SKM-1 treated with dmso at 0.1 percent for 144 hours (cell line): ENCODE measurements around the gene TRAPPC4.
"Not testable (repeated sequence)": the region's sequence is repeated elsewhere in the genome, so short reads cannot be mapped to it uniquely, and the experiment has no call there.

Experiments
- DNase-seq: peaks from one replicate; lab custom pipeline; 2025; ENCODE audit not compliant: unreplicated experiment; lab: John Stamatoyannopoulos, UW

TRAPPC4 gene

DNA sequence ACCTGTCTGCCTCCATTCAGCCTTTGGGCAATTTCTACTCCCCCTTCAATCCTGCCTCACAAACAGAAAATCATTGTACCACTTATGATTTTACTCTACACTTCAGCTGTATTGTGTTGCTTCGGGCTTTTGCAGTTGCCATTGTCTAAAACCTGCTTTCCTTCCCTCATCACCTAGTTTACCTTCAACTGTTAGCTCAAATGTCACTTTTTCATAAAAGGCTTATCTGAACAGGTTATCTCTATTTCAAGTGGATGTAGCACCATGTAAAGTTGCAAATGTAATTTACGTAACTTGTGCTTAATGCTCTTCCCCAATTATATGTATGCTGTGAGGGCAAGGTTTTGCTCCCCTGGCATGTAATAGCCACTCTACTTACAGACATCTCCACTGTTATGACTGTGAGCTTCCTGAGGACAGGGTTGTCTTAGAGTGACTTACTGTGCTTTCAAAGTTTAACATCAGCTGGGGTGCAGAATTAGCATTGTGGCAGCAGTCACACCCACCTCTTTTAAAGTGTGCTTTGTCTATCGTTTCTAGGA is 5.9 kb upstream of the TRAPPC4 start:
- DNase-seq = no peak

DNA sequence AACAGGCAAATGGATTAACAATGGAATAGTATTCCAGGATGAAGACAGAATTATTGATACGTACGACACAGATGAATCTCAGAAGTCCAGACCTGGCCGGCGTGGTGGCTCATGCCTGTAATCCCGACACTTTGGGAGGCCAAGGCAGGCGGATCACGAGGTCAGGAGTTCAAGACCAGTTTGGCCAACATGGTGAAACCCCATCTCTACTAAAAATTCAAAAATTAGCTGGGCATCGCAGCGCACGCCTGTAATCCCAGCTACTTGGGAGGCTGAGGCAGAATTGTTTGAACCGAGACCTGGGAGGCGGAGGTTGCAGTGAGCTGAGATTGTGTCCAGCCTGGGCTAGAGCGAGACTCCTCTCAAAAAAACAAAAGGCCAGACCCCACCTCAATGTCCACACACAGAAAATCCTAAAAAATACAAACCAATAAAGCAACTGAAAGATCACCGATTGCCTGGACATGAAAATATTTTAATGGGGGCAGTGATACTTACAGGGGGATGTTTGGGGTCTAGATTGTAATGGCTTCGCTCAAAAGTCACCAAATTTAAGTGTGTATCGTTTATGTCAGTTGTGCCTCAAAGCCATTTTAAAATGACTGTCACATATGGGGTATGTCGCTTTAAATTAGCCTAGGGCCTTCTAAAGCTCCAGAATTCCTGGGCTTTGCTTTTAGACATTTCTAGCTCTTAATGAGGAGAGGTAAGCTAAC is 4.2 kb upstream of the TRAPPC4 start:
- no peak for DNase-seq

DNA sequence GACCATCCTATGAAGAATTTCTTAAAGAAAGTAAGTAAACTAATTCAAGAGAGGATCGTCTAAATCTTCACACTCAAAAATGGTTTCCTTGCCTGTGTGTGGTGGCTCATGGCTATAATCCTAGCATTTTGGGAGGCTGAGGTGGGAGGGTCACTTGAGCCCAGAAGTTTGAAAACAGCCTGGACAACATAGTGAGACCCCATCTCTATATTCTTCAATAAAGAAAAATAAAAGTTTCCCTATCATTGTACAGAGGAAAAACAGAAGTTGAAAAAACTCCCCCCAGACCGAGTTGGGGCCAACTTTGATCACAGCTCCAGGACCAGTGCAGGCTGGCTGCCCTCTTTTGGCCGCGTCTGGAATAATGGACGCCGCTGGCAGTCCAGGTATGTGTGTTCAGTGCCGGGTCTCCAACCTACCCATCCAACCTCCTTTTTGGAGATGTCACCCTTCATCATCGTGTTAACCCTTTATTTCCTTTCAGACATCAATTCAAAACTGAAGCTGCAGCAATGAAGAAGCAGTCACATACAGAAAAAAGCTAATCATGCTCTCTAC is 3.4 kb upstream of the TRAPPC4 start:
- DNase-seq = no peak

DNA sequence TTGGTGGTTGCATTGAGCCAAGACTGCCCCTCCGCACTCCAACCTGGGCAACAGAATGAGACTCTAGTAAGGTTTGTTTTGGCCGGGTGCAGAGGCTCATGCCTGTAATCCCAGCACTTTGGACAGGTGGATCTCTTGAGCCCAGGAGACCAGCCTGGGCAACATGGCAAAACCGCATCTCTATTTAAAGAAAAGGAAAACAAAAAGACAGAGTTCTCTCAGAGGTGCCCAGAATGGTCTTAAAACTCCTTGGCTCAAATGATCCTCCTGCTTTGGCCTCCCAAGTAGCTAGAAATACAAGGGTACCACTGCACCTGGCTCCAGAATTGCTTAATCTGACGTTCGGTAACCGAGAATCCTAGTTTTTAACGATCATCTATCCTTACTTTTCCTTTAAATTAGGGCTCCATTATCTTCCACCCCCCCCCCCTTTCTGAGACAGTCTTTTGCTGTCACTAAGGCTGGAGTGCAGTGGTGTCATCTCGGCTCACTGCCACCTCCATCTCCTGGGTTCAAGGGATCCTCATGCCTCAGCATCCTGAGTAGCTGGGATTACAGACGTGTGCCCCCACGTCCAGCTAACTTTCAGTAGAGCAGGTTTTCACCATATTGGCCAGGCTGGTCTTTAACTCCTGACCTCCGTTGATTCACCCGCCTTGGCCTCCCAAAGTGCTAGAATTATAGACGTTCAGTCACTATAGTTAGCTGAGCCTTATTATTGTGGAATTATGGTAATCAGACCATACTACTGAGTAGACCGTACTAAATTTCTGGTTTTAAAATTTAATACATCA is 2.2 kb upstream of the TRAPPC4 start:
- no peak for DNase-seq

DNA sequence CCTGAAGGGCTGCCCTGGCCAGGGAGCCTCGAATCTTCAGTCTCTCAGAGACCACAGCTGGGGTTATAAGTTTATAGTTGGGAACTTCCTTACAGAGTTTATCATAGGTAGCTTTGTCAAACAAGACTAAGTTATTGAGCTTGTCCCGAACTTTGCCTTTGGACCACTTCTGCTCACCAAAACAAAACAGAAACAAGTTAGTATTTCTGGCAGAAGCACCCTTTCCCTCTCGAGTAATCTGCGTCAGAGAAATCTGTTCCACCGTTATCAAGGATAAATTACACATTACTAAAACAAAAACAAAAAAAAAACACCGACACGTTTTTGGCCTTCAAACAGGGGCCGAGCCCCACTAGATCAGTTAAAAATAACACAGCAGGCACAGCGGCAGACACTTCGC is 1.2 kb upstream of the TRAPPC4 start:
- DNase-seq = not testable (repeated sequence)

DNA sequence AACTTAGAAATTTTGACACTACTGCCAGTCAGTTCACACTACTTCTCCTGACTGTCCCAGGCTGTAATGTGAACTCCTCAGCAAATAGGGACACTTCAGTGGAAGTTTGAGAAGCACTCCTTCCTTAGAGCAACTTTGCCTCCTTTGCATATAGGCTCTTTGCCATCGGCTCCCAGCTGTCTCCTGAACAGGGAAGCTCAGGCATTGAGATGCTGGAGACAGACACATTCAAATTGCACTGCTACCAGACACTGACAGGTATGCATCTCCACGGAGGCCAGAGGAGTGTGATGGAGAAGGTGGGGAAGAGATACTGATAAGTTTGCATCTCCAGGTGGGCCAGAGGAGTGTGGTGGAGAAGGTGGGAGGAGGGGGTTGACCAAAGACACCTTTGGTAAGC is 1.4 kb downstream of the TRAPPC4 start:
- DNase-seq = no peak

DNA sequence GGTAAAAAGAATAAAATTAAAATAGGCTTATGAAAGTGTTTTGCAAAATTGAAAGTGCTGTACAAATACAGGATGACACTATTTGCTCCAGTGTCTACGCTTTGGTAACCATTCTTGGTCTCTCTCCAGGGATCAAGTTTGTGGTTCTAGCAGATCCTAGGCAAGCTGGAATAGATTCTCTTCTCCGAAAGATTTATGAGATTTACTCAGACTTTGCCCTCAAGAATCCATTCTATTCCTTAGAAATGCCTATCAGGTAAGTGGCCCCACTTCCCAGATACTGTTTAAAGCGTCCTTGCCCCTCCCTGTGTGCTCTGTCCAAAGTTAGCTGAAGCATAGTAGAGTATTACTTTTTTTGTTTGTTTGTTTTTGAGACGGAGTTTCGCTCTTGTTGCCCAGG is 3.1 kb downstream of the TRAPPC4 start:
- DNase-seq = no peak

DNA sequence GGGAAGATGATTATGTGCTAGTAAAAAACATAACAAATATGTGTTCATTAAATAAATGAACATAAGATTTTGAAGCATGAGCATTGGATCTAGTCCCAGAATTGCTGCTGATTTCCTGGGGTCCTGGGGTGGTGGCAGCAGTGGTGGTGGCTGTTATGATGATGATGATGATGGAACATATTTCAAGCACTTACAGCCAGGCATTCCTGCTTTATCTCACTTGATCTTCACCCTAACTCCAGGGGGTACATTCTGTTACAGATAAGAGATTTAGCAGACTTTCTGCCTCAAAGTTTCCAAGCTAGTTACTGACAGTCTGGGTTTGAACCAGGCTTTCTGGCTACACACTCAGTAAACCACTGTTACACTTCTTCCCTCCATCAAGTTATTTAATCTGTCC is 5.2 kb downstream of the TRAPPC4 start:
- no peak for DNase-seq

DNA sequence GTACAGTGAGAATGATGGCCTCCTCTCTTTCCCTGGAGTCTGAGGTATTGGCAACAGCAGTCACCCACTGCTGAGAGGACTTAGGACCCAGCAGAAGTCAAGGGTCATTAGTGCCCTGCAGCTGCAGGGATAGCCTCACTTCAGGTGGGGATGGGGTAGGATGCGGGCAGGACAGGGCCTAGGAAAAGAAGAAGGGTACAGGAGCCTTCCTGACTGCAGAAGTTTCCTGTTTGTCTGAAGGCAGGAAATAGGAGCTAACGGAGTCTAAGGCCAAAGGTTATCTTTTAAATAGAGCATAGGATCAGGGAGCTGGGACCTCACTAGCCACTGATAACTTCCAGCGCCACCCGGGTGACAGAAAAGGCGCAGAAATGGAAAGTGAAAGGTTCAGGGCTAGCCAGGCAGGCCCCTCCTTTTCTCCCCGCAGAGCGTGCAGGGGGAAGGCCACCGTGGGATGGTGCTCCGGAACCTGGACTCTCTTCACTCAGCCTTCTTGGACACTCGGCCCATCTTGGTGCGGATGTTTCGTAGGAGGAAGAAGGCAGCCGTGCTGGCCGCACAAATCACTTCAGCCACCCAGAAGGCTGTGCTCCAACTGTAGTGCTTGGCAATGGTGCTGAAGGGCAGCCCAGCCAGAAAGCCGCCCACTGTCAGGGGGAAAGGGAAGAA is 6.0 kb downstream of the TRAPPC4 start:
- DNase-seq = no peak

DNA sequence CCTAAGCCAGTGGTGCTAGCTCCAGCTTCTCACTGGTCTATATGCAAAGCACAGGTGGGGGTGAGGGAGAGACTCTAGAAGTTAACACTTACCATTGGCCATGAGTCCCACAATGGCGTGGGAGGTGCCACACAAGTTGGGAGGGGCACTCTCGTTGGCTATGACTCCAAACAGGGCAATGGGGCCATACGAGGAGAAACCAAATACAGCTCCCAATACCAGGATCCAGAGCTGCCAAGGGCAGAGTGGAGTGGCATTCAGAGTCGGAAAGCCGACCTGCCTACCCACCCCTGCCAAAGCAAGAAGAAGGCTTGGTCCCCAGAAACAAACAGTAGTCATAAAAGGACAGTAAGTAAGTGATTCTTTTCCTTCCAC is 6.5 kb downstream of the TRAPPC4 start:
- no peak for DNase-seq

DNA sequence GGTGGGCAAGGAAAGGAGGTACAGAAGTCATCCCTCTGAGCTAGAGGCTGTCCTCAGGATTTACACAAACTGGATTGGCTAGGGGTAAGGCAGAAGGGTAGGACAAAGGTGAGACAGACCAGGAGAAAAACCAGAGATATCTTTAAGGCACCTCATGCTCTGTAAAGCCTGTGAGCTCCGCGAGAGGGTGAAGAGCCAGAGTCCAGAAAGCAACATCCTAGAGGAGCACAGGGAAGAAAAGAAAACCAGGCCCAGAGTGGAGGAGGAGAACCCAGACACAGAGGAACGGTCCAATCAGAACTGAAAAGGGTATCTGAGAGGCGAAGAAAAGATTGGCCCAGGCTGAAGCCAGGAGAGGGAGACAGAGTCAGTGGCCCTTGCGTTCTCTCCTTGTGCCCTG is 7.0 kb downstream of the TRAPPC4 start:
- no peak for DNase-seq

DNA sequence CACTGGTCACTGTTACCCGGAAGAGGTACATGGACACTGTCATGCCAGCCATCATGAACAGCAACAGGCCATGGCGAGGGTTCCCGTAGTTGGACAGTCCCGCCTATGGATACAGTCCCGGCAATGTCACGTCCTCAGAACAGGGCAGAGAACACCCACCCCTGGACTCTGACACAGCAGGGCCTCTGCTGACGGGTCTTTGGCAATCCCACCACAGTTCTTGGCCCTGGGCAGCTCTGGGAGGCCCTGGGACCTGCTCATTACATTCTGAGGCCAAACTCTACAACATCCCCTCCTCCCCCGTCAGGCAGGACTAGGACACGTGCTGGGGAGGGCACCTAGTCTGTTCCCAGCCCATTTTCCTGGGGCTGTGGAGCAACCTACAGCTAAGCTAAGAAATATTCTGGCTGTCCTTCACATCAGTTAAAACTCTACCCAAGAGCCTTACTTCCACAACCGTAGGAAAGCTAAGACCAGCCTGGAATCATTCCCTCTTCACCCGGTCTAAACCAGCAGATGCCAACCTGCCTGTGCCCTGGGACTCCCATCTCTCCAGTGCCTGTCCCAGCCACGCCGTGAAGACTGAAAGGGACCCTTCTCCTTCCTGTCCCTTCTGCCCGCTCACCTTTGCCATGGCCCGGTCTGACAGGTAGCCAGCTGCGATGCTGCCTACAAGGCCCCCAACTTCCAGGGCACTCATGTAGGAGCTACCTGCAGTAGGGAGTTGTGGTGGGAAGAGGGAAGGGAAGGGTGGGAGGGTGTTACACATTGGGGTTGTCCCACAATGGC is 7.6 kb downstream of the TRAPPC4 start:
- DNase-seq = no peak

DNA sequence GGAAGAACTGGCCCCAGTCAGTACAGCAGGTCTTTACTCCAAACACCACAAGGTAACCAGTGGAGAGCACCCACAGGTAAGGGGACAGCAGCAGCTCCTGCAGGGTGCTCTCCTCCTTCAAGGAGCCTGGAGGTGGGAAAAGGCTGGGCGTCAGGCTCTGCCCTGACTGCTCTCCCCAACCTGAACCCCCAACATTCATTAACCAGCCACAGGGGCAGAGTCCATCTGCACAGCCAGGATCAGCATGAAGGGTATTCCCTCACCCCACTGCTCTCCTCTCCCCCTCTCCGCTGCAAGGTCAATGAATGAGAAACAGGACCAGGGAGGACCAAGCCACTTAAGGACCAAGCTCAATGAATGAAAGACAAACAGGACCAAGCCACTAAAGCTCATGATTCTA is 8.4 kb downstream of the TRAPPC4 start:
- no peak for DNase-seq

DNA sequence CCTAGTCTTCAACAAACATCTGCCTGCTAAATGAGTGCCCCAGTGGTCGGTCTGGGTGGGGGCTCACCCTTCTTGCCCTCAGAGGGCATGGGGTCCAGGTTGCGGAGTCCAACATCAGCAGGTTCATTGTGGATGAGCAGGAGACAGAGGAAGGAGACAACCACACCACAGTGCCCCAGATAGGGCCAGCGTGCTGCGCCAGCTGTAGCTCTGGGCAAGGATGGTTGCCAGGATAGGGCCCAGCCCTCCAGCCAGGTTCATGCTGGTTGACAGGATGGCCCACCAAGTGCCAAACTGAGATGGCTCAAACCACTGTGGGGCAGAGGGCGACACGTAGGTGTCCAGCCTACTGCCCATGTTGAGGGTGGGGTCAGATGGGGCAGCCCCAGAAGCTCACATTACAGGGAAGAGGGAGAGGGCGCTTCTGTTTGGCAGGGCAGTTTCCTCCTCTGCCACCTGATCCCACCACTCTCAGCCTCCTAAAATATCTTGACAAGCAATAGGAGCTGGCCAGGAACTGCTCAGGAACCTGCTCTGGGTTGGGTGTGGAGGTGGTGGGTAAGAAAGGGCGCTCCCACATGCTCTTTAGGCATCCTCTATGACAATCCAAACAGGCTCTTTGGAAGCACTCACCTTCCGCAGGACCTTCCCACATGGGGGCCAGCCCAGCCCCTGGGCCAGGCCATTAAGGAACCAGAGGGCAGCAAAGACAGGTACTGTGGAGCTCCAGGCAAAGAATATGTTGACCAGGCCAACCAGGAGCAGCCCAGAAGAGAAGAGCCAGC is 9.2 kb downstream of the TRAPPC4 start:
- DNase-seq = no peak

DNA sequence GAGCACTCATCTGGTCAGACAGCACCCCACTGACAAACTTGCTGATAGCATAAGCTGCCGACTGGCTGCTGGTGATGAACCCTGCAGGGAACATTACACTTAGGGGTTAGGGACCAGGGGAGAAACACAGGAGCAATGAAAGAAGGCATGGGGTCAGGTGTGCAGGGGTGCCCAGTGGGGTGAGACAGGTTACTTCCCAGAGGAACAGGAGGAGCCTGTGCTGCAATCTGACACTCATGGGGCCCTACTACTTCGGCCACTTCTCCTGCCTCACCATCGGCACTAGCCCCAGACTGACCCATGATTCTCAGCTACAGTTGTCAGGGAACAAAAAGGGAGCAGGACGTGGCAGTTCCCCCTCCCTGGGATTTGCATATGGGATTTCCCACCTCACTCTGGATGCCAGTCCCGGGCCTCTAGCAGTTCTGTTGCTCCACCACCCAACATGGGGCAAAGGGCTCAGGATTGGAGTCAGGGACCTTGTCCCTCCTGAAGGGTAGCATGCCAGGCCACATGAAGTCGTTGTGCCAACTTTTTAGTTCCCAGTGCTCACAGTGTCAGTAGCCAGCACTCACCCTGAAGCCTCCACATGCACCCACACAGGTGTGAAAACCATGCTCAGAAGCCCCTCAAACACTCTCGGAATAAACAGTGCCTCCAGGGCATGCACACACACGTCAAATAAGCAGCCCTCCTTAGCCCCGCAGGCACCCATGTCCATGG is 9.9 kb downstream of the TRAPPC4 start:
- DNase-seq = no peak

DNA sequence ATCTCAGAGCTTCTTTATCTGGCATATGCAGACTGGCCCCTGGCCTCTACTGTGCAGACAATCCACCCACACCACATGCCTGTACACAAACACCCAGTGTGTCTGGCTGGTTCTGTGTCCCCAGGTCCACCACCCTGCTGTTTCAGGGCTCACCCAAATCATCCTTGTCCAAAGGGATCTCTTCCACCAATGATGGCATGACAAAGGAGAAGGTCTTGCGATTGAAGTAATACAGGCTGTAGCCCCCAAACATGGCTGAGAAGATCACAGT is 10.4 kb downstream of the TRAPPC4 start:
- no peak for DNase-seq

DNA sequence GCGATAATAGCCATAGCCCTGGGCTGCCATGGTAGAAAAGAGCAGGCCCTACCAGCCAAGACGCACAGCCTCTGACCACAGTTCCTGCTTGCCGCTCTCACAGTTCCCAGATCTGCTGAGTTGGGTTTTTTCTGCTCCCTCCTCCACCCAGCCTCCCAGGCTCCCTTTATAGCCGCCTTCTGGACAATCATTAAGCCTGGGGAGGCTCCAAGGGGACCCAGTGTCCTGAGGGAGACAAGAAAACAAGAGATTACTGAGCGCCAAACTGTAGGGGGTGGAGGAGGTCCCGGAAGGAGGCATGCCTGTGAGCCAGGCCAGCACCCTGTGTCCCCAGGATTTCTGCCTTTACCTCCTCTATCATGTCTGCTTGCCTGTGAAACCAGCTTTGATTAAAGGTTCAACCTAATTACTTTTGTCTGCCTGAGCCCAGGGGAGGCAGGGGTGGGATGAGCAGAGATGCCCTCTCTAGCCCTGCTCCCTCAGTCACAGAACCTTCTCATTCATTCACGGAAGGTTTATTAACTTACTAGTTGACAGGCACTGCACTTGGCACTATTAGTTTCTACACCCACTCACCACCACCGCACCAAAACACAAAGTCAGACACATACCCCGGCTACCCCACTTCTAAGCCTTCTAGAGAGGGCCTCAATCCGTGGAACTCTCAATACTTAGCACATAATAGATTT is 10.9 kb downstream of the TRAPPC4 start:
- DNase-seq = no peak

DNA sequence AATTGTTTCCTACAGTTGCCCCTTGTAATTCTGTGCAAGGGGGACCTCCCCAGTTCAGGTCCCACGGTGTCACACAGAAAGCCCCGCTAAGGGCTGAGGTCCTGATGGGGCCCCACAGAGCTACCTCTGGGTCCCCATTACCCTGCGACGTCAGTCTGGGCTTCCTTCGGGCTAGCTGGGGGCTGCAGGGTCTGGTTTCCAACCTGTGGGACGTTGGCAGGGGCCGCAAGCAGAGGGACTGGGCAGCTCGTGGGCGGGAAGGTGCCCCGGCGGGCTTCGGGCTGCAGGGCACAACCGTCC is 11.4 kb downstream of the TRAPPC4 start:
- no peak for DNase-seq

DNA sequence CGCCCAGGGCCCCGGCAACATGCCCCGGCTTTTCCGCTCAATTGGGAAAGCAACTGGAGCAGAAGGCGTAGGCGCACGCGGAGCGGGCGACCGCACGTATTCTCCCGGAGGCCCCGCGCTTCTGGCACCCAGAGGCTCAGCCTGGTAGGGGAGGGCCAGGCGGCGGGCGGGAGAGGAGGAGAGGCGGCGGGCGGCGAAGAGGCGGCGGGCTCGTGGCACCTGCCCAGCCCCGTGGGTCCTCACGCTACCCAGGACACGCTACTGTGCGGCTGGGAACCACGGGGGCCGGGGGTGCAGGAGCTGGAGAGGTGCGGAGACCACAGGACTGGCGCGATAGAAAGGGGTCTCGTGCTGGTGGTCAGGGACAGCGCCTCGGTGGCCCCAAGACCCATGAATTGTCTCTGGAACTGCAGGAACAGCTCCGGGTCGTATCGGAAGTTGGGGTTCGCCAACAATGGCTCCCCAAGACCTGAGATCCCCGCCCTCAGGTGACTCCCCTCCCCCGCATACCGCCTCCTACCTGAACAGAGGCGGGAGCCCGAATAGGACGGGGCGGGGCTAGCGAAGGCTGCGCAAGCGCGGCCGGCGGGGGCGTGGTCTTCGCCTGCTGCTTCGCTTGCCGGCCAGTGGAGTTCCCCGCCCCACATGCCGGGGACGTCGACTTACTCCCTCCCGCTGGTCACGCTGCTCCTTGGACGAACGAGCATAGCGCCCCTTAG is 11.9 kb downstream of the TRAPPC4 start, which contains the start of gene SLC37A4:
Gene SLC37A4 (minus strand): TSS at position 549 of the 719 bp plus-strand sequence.
- DNase-seq = peak; percentile 96
